Neural progenitor cell (in vitro differentiated cells): ENCODE measurements around the gene UFSP1. TPM values are rescaled to one million over a fixed set of nuclear protein-coding genes. Genes with fewer than 3 reads are reported as not detected.

Experiments
- DNase-seq: peaks from one replicate; pipeline ENCODE4 v3.0.0-alpha.2; 2016; ENCODE audit warnings: low spot score
- H2AFZ ChIP-seq: fragments of 200-600 bp; sonication (generic); replicated peaks from 2 replicates; pipeline ENCODE4 v1.6.1; 2016; ENCODE audit warnings: antibody characterized with exemption
- H3F3A ChIP-seq: fragments of 200-600 bp; sonication (generic); 2 replicates; pipeline ENCODE4 v1.6.1; 2016; ENCODE audit warnings: antibody characterized with exemption, low read depth
- H3K27ac ChIP-seq: fragments of 200-600 bp; sonication (generic); 2 replicates; pipeline ENCODE4 v1.5.1; 2016; ENCODE audit warnings: mild to moderate bottlenecking
- H3K27me3 ChIP-seq: fragments of 200-600 bp; sonication (generic); 2 replicates; pipeline ENCODE4 v1.6.1; 2016; ENCODE audit warnings: mild to moderate bottlenecking, moderate library complexity
- H3K36me3 ChIP-seq: fragments of 200-600 bp; sonication (generic); 2 replicates; pipeline ENCODE4 v1.5.1; 2016
- H3K4me1 ChIP-seq: fragments of 200-600 bp; sonication (generic); 2 replicates; pipeline ENCODE4 v1.6.1; 2016; ENCODE audit warnings: mixed run types
- H3K4me2 ChIP-seq: fragments of 200-600 bp; sonication (generic); 2 replicates; pipeline ENCODE4 v1.6.1; 2016
- H3K4me3 ChIP-seq: fragments of 200-600 bp; sonication (generic); 2 replicates; pipeline ENCODE4 v1.5.1; 2016
- H3K79me2 ChIP-seq: fragments of 200-600 bp; sonication (generic); 2 replicates; pipeline ENCODE4 v1.6.1; 2016; ENCODE audit warnings: low read depth
- H3K9ac ChIP-seq: fragments of 200-600 bp; sonication (generic); 2 replicates; pipeline ENCODE4 v1.6.1; 2016
- H3K9me3 ChIP-seq: fragments of 200-600 bp; sonication (generic); 2 replicates; pipeline ENCODE4 v1.5.1; 2016; ENCODE audit warnings: low read depth
- H4K20me1 ChIP-seq: fragments of 200-600 bp; sonication (generic); 2 replicates; pipeline ENCODE4 v1.6.1; 2016; ENCODE audit warnings: low read depth
- H3K27ac Mint-ChIP-seq: 3 replicates; pipeline ENCODE4 v1.8.0; 2021; ENCODE audit warnings: mixed read lengths
- H3K27me3 Mint-ChIP-seq: 2 replicates; pipeline ENCODE4 v1.8.0; 2022; ENCODE audit warnings: low read depth, mild to moderate bottlenecking, inconsistent platforms, moderate library complexity, mixed read lengths; ENCODE audit not compliant: insufficient read depth
- H3K36me3 Mint-ChIP-seq: 3 replicates; pipeline ENCODE4 v1.8.0; 2021; ENCODE audit warnings: mixed read lengths
- H3K4me1 Mint-ChIP-seq: 3 replicates; pipeline ENCODE4 v1.8.0; 2021; ENCODE audit warnings: mixed read lengths
- H3K4me3 Mint-ChIP-seq: 3 replicates; pipeline ENCODE4 v1.8.0; 2021; ENCODE audit warnings: mild to moderate bottlenecking, moderate library complexity, mixed read lengths
- H3K9me3 Mint-ChIP-seq: 3 replicates; pipeline ENCODE4 v1.8.0; 2020; ENCODE audit warnings: mixed read lengths
- CTCF ChIP-seq: fragments of 200-600 bp; sonication (generic); IDR thresholded peaks from 2 replicates; pipeline ENCODE4 v1.5.1; 2017; ENCODE audit warnings: antibody characterized with exemption, mild to moderate bottlenecking
- EZH2 ChIP-seq: fragments of 200-600 bp; sonication (generic); IDR thresholded peaks from 2 replicates; pipeline ENCODE4 v1.6.1; 2017; ENCODE audit warnings: antibody characterized with exemption, mild to moderate bottlenecking, moderate library complexity
- EZH2phosphoT487 ChIP-seq: fragments of 200-600 bp; sonication (generic); IDR thresholded peaks from 2 replicates; pipeline ENCODE4 v1.6.1; 2017; ENCODE audit warnings: antibody characterized with exemption
- total RNA-seq: library from RNA; depleted of rRNA; stranded (reverse); fragments of >200 nt; gene quantifications from 2 replicates; pipeline ENCODE4 v1.2.3, GENCODE V29; 2015; ENCODE audit warnings: low replicate concordance

UFSP1 gene
- total RNA-seq, 1 donor from 2014 or later: not detected

GRCh38 chr7:100892364-100893317 lies 3.1 kb upstream of the UFSP1 start:
- peaks cover 20% of the 10 kb centered on the region for H3K27me3 Mint-ChIP-seq

GRCh38 chr7:100891568-100892247 lies 2.2 kb upstream of the UFSP1 start:
- Histone ChIP-seq H3K9me3 (no peaks in the 10 kb centered on the region), H3K4me2 (peak overlapping the region; percentile 95), H3F3A (peaks cover 41% of the 10 kb centered on the region), H2AFZ (no peak overlapping the region), H3K27ac (no peak overlapping the region), H3K9ac (no peak overlapping the region), H3K27me3 (peaks cover 20% of the 10 kb centered on the region), H3K36me3 (no peaks in the 10 kb centered on the region), H3K4me1 (peaks cover 18% of the 10 kb centered on the region), H4K20me1 (peaks cover 29% of the 10 kb centered on the region), H3K79me2 (peaks cover 14% of the 10 kb centered on the region), H3K4me3 (no peak overlapping the region)
- Mint-ChIP-seq H3K4me3 (peak overlapping the region; percentile 74), H3K27ac (peak overlapping the region; percentile 76), H3K36me3 (peaks cover 12% of the 10 kb centered on the region), H3K9me3 (no peaks in the 10 kb centered on the region), H3K4me1 (peaks cover 38% of the 10 kb centered on the region), H3K27me3 (peaks cover 19% of the 10 kb centered on the region)
- TF ChIP-seq EZH2 (peak; percentile 1), EZH2phosphoT487 (no peak)
- no peak for DNase-seq

More at GRCh38 chr7:100892364-100893317, 3.1 kb upstream of the UFSP1 start:
- Histone ChIP-seq H3K9me3 (no peaks in the 10 kb centered on the region), H3K36me3 (no peaks in the 10 kb centered on the region), H3K27me3 (peaks cover 29% of the 10 kb centered on the region), H4K20me1 (peaks cover 20% of the 10 kb centered on the region), H3K79me2 (peaks cover 11% of the 10 kb centered on the region), H3K4me2 (no peak overlapping the region), H3F3A (peaks cover 38% of the 10 kb centered on the region), H3K27ac (no peak overlapping the region), H3K9ac (no peak overlapping the region), H3K4me3 (no peak overlapping the region), H2AFZ (no peak overlapping the region), H3K4me1 (peaks cover 18% of the 10 kb centered on the region)
- H3K27ac Mint-ChIP-seq: no peak overlapping the region
- no peaks in the 10 kb centered on the region for H3K9me3 Mint-ChIP-seq
- no peak for TF ChIP-seq CTCF
- no peak for TF ChIP-seq EZH2
- TF ChIP-seq EZH2phosphoT487: no peak
- H3K4me3 Mint-ChIP-seq: peak overlapping the region; percentile 20
- DNase-seq: no peak
- peaks cover 7% of the 10 kb centered on the region for H3K36me3 Mint-ChIP-seq
- H3K4me1 Mint-ChIP-seq: peaks cover 35% of the 10 kb centered on the region

GRCh38 chr7:100890653-100891567 lies 1.4 kb upstream of the UFSP1 start:
- Histone ChIP-seq H3K9me3 (no peaks in the 10 kb centered on the region), H3K27ac (no peak overlapping the region), H3K4me1 (peaks cover 18% of the 10 kb centered on the region), H2AFZ (no peak overlapping the region), H3K4me3 (peak overlapping the region; percentile 69), H3K79me2 (peaks cover 14% of the 10 kb centered on the region), H4K20me1 (peaks cover 33% of the 10 kb centered on the region), H3K9ac (no peak overlapping the region), H3K27me3 (peaks cover 12% of the 10 kb centered on the region), H3K36me3 (no peaks in the 10 kb centered on the region), H3K4me2 (peak overlapping the region; percentile 95), H3F3A (peaks cover 43% of the 10 kb centered on the region)
- peak overlapping the region; percentile 92 for H3K4me3 Mint-ChIP-seq
- peaks cover 14% of the 10 kb centered on the region for H3K27me3 Mint-ChIP-seq
- H3K27ac Mint-ChIP-seq: peak overlapping the region; percentile 80
- peaks cover 18% of the 10 kb centered on the region for H3K36me3 Mint-ChIP-seq
- no peak for TF ChIP-seq CTCF
- TF ChIP-seq EZH2: no peak
- no peak for TF ChIP-seq EZH2phosphoT487
- H3K4me1 Mint-ChIP-seq: peaks cover 34% of the 10 kb centered on the region
- no peaks in the 10 kb centered on the region for H3K9me3 Mint-ChIP-seq
- peak; percentile 45 for DNase-seq
